PC-9 (cell line): ENCODE data around the gene AKAP12. TPM values are rescaled to one million over a fixed set of nuclear protein-coding genes. Genes with fewer than 3 reads are reported as not detected.

Experiments used
- BruUV-seq: library from RNA; stranded (reverse); fragments of 400-500 nt; replicated peaks from 2 replicates; lab custom pipeline; 2021; lab: Mats Ljungman, UMichigan
- CTCF ChIA-PET: fragments of 300-600 bp; sonication (Branson Sonifier 250); formaldehyde crosslinking; loops from one replicate; lab custom pipeline; 2022; ENCODE audit warnings: antibody characterized with exemption; lab: Charles Lee
- POLR2A ChIA-PET: fragments of 300-600 bp; sonication (Branson Sonifier 250); formaldehyde crosslinking; loops from one replicate; lab custom pipeline; 2022; ENCODE audit warnings: antibody characterized with exemption; ENCODE audit not compliant: unreplicated experiment; lab: Charles Lee
- DNase-seq, 2 experiments: peaks; one replicate each; pipeline versions ENCODE4 v3.0.0 to v3.0.0-alpha.2; 2015 to 2022; ENCODE audit warnings: mixed read lengths in 1 of 2
- H2AFZ ChIP-seq: fragments of 200-600 bp; sonication (generic); 2 replicates; pipeline ENCODE4 v1.8.1; 2017; ENCODE audit warnings: antibody characterized with exemption
- H3F3A ChIP-seq: fragments of 200-600 bp; sonication (generic); 2 replicates; pipeline ENCODE4 v1.8.1; 2017; ENCODE audit warnings: antibody characterized with exemption, mild to moderate bottlenecking, low read depth; ENCODE audit not compliant: insufficient read depth
- H3K27ac ChIP-seq: fragments of 200-600 bp; sonication (generic); 2 replicates; pipeline ENCODE4 v1.6.1; 2016; ENCODE audit warnings: mixed run types
- H3K27me3 ChIP-seq: fragments of 200-600 bp; sonication (generic); 2 replicates; pipeline ENCODE4 v1.6.1; 2016; ENCODE audit warnings: low read depth, mixed run types; ENCODE audit not compliant: insufficient read depth
- H3K36me3 ChIP-seq: fragments of 200-600 bp; sonication (generic); 2 replicates; pipeline ENCODE4 v1.6.1; 2016; ENCODE audit warnings: low read depth, mixed run types
- H3K4me1 ChIP-seq: fragments of 200-600 bp; sonication (generic); replicated peaks from 2 replicates; pipeline ENCODE4 v1.6.1; 2016; ENCODE audit warnings: mixed run types; ENCODE audit not compliant: insufficient read depth
- H3K4me2 ChIP-seq: fragments of 200-600 bp; sonication (generic); 2 replicates; pipeline ENCODE4 v1.6.1; 2017; ENCODE audit warnings: mixed run types
- H3K4me3 ChIP-seq: fragments of 200-600 bp; sonication (generic); 2 replicates; pipeline ENCODE4 v1.6.1; 2016; ENCODE audit warnings: mixed run types
- H3K79me2 ChIP-seq: fragments of 200-600 bp; sonication (generic); 2 replicates; pipeline ENCODE4 v1.6.1; 2017; ENCODE audit warnings: low read depth, mixed run types
- H3K9me2 ChIP-seq: fragments of 200-600 bp; sonication (generic); 2 replicates; pipeline ENCODE4 v1.8.1; 2017; ENCODE audit warnings: mild to moderate bottlenecking; ENCODE audit not compliant: insufficient read depth
- H3K9me3 ChIP-seq: fragments of 200-600 bp; sonication (generic); 2 replicates; pipeline ENCODE4 v1.8.1; 2016; ENCODE audit warnings: low read depth; ENCODE audit not compliant: insufficient read depth
- H4K20me1 ChIP-seq: fragments of 200-600 bp; sonication (generic); 2 replicates; pipeline ENCODE4 v1.8.1; 2017; ENCODE audit not compliant: insufficient read depth
- CTCF ChIP-seq: fragments of 200-600 bp; sonication (generic); conservative IDR thresholded peaks from 2 replicates; pipeline ENCODE4 v1.6.1; 2017; ENCODE audit warnings: mixed run types, antibody characterized with exemption, mild to moderate bottlenecking, moderate library complexity
- EZH2 ChIP-seq: fragments of 200-600 bp; sonication (generic); IDR thresholded peaks from 2 replicates; pipeline ENCODE4 v1.8.0; 2017; ENCODE audit warnings: antibody characterized with exemption, low read depth
- intact Hi-C: fragments of 100-400 bp; cut with micrococcal nuclease; formaldehyde crosslinking; loops from one replicate; pipeline ENCODE4 v1.10.0; 2022; ENCODE audit not compliant: unreplicated experiment
- total RNA-seq: library from RNA; stranded (reverse); gene quantifications from 2 replicates; pipeline ENCODE4 v1.2.3, GENCODE V29; 2021

Gene AKAP12
- total RNA-seq, 1 experiment from 2014 or later: 12.6 TPM

GRCh38 chr6:151365233-151365632 is 125.5 kb downstream of the AKAP12 start:
- Histone ChIP-seq H3K36me3 (0 out of 2 replicates have a peak, but pooled peaks cover 16% of the 10 kb centered on the region), H3F3A (peaks cover 10% of the 10 kb centered on the region; the same call in 1 of the 2 replicates), H2AFZ (no peak overlapping the region), H3K4me1 (no peaks in the 10 kb centered on the region), H3K79me2 (no peaks in the 10 kb centered on the region), H3K27ac (no peak overlapping the region), H4K20me1 (no peaks in the 10 kb centered on the region; the same call in 1 of the 2 replicates), H3K4me2 (no peak overlapping the region), H3K4me3 (no peak overlapping the region), H3K9me3 (no peaks in the 10 kb centered on the region), H3K27me3 (no peaks in the 10 kb centered on the region), H3K9me2 (no peaks in the 10 kb centered on the region)
- intact Hi-C loops: no loop called here
- BruUV-seq: no TSS peak
- ChIA-PET CTCF (no interaction called here), POLR2A (no interaction called here)
- no peak for TF ChIP-seq EZH2
- no peak for TF ChIP-seq CTCF
- no peak for DNase-seq

DNA sequence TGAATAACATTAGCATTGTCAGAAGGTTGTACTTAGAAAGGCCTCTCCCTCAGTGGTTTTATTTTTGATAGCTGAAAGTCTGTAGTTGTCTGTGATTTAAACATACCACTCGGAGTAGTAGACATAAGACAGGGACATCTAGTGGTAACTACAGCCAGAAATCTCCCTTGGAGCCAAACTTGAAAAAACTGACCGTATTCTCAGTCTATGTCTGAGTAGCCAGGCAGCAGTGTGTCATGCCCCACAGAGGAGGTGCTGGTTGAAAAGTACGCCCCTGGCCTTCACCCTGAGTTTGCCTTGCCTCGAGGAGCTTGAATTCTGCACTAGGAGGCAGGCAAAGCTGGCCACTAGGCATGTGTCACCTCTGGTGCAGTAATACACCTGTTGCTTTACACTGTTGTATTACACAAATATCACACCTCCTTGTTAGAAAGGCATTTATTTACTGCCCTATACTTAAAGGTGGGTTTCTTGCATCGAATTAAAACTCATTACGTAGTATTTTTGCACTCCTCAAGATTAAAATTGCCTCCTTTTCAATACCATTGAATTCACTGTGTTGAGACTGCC is 130.8 kb downstream of the AKAP12 start:
- H4K20me1 ChIP-seq: no peaks in the 10 kb centered on the region; the same call in 1 of the 2 replicates
- peaks cover 43% of the 10 kb centered on the region for H3K79me2 ChIP-seq
- H3F3A ChIP-seq: peaks cover 21% of the 10 kb centered on the region
- intact Hi-C loops: no loop called here
- BruUV-seq: no TSS peak
- no peak for DNase-seq
- H3K4me1 ChIP-seq: peaks cover 22% of the 10 kb centered on the region
- no peaks in the 10 kb centered on the region for H3K9me3 ChIP-seq
- TF ChIP-seq EZH2 (no peak), CTCF (no peak; the same call in 1 of the 2 replicates)
- no peak overlapping the region for H3K4me3 ChIP-seq
- H3K9me2 ChIP-seq: no peaks in the 10 kb centered on the region
- no peak overlapping the region for H3K27ac ChIP-seq
- H2AFZ ChIP-seq: no peak overlapping the region
- ChIA-PET CTCF (no interaction called here), POLR2A (no interaction called here)
- peaks cover 21% of the 10 kb centered on the region; the same call in 1 of the 2 replicates for H3K36me3 ChIP-seq
- no peak overlapping the region for H3K4me2 ChIP-seq
- H3K27me3 ChIP-seq: no peaks in the 10 kb centered on the region

DNA sequence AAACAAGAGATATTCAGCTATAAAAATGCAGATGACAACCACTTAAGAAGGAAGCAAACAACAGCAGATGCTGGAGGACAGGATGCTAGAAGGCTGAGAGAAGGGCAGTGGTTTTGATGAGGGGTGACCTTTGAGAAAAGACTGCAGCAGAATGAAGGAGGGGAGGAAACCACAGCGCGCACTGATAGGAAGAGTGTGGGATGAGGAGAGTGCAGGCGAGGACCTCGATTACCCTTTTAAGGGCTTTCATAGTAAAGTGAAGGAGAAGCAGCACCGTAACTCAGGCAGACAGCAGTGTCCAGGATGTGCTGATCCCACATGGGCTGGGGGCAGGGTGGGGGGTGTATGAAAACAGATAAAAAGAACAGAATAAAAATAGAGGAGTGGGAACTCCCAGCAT is 132.4 kb downstream of the AKAP12 start:
- Histone ChIP-seq H3K4me2 (no peak overlapping the region), H3K9me2 (no peaks in the 10 kb centered on the region), H3K36me3 (peaks cover 21% of the 10 kb centered on the region; the same call in 1 of the 2 replicates), H3K4me3 (no peak overlapping the region), H3K9me3 (no peaks in the 10 kb centered on the region), H3K4me1 (peaks cover 34% of the 10 kb centered on the region), H2AFZ (no peak overlapping the region), H3K79me2 (peaks cover 58% of the 10 kb centered on the region), H3K27me3 (no peaks in the 10 kb centered on the region), H3K27ac (no peak overlapping the region; the same call in 1 of the 2 replicates), H3F3A (peaks cover 29% of the 10 kb centered on the region), H4K20me1 (no peaks in the 10 kb centered on the region; the same call in 1 of the 2 replicates)
- DNase-seq: no peak
- ChIA-PET CTCF (no interaction called here), POLR2A (no interaction called here)
- TF ChIP-seq CTCF (no peak), EZH2 (no peak)
- intact Hi-C loops: no loop called here
- no TSS peak for BruUV-seq
